GM18526 (cell line): ENCODE results near the gene IPCEF1.

ENCODE experiments used
- POLR2A ChIP-seq: IDR thresholded peaks from 3 replicates; pipeline ENCODE4 v1.6.1; 2011; ENCODE audit not compliant: insufficient read length; ENCODE audit errors: extremely low read depth

IPCEF1 gene

DNA sequence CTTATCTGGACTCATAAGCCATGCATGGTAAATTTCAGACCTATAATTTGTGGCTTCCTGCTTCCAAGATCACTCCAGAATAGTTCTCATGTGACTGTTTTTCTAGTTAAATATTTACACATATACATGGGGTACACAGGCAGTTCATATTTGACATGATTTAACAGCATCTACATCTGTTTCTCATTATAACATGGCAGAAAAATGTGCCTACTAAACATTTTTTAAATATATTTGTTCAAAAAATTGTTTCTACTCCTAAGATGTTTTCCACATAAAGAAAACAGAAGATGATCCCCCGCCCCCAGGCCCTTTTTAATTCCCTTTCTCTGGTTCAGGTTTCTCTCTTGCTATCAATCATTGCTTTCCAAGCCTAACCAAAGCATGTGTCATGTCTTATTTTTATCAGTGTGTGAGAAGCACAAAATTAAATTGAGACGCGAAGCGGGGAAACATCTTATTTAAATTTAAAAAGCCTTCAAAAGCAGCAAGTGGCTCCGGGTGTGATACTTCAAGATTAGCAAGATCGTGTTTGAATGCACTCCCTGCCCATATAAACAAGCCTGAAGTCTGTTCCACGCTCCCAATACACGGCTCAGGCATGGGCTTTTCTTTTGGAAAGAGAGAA lies 37.3 kb downstream of the IPCEF1 start:
- no peak for TF ChIP-seq POLR2A

- no peak for TF ChIP-seq POLR2A
Observed at GRCh38 chr6:154318721-154319120, 37.9 kb downstream of the IPCEF1 start.

DNA sequence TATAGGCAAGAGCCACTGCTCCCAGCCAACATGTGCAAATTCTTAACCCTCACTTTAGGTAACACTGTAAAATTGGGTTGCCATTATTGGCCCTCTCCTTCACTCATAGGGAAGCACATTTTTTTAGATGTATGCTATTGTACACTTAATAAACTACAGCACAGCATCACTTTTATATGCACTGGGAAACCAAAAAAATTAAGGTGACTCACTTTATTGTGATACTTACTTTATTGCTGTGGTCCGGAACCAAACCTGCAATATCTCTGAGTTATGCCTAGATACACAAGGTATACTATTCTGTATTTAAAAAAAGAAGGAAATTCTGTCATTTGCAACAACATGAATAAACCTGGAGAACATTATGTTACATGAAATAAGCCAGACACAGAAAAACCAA lies 40.5 kb downstream of the IPCEF1 start:
- TF ChIP-seq POLR2A: no peak

- TF ChIP-seq POLR2A: no peak
Observed at GRCh38 chr6:154314084-154314483, 42.5 kb downstream of the IPCEF1 start.

GRCh38 chr6:154308986-154309385 lies 47.6 kb downstream of the IPCEF1 start:
- no peak for TF ChIP-seq POLR2A

DNA sequence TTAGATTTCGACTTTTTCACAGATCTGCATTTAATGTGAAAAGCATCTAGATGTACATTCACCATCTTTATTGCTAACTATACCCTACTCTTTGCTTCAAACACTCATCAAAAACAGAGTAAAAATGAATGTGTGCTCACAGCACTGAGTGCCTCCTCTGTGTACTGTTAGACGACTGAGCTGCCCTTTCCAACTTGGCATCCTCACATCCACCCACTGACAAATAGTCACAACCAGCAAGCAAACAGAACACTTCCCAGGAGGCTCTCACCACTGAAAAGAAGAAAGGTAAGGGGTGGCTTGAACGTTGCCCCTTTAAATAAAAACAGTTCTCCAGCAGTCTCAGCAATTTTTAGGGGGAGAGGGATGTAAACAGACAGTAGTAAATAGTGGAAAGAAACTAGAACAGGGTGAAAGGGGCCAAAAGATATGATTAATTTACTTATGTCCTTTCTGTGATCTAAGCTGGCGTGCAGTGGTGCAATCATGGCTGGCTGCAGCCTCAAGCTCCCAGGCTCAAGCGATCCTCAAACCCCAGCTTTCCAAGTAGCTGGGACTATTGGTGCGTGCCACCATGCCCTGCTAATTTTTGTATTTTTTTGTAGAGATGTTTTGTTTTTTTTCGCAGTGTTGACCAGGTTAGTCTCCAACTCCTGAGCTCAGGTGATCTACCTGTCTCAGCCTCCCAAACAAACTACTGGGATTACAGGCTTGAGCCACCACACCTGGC lies 48.7 kb downstream of the IPCEF1 start:
- TF ChIP-seq POLR2A: no peak

GRCh38 chr6:154306696-154307095 lies 49.9 kb downstream of the IPCEF1 start:
- no peak for TF ChIP-seq POLR2A

- TF ChIP-seq POLR2A: no peak
Observed at GRCh38 chr6:154304191-154304590, 52.4 kb downstream of the IPCEF1 start.

DNA sequence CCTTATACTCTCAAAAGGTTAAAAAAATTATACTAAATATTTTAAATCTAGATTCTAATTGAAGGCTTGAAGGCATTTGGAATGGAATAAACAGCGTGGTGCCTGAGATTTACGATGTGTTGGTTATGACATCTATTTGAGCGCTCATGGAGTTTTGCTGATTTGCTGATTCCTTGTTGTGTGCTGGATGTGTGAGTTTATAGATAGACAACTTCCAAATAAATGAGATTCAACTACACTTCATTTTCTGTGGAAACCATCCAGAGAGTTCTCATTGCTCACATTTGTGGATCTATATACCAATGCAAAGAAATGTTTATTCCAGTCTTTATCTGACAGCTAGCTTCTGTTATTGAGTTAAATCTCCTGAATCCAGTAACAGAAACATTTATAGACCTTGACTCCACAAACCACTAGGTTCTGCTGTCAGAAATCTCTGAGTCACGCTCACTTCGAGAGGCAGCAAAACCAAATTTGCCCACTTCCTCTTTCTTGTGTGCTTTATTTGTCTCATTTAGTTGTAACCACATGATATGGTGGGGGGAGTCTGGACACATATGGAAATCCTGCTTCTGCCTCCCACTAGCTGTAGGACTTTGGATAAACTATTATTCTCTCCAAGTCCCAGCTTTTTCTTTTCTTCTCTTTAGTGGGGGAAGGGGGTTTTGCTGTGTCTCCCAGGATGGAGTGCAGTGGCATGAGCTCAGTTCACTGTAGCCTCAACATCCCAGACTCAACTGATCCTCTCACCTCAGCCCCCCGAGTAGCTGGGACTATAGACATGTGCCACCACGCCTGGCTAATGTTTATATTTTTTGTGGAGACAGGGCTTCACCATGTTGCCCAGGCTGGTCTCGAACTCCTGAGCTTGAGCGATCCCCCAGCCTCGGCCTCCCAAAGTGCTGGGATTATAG lies 54.5 kb downstream of the IPCEF1 start:
- TF ChIP-seq POLR2A: no peak

- no peak for TF ChIP-seq POLR2A
Observed at GRCh38 chr6:154301086-154301625, 55.4 kb downstream of the IPCEF1 start.

DNA sequence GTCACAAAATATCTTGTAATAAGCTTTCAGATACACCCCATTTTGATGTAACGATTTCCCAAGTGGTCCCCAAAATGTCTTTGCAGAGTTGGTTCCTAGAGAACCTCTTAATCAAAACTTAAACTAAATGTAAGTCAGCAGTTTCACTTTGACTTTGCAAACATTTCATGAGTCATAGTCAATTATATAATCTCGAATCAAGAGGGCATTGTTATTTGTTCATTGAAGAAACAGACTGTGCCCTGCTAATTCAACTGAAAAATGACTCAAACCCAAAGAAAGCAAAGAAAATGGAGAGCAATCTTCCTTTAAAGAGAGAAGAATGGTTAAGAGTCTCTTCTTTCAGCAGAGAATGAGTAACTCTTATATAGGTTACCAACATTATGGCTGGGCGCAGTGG lies 58.3 kb downstream of the IPCEF1 start:
- no peak for TF ChIP-seq POLR2A

DNA sequence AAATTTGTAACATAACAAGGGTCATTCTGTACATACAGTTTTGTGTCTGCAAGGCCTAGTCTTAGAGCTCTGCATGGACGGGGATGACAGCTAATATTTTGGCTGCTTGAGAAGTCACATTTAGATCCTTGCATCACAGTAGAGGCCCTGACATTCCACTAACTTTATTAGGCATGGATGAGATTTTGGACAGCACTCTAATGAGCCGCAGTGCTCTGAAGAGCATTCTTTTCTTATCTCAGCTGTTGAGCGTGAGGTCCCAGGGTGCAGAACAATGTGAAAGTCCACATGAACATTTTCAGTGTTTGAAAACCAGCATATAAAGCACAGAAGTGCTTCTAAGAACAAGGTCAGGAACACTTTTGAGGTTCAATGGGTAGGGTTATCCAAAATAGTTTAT lies 58.9 kb downstream of the IPCEF1 start:
- TF ChIP-seq POLR2A: no peak

DNA sequence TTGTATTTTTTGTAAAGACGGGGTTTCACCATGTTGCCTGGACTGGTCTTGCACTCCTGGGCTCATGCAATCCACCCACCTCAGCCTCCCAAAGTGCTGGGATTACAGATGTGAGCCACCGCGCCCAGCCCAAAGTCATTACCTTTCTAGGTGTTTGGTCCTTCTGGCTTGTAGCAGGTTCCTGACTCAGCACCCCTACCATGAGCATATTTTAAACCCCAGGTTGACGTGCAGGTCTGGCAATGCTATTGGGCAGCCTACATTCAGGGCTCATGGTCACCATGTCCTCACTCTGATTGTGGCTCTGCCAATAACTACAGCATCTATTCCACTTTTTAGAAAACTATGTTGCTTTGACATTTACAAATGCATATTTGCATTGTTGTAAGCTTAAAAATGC lies 59.4 kb downstream of the IPCEF1 start:
- no peak for TF ChIP-seq POLR2A

DNA sequence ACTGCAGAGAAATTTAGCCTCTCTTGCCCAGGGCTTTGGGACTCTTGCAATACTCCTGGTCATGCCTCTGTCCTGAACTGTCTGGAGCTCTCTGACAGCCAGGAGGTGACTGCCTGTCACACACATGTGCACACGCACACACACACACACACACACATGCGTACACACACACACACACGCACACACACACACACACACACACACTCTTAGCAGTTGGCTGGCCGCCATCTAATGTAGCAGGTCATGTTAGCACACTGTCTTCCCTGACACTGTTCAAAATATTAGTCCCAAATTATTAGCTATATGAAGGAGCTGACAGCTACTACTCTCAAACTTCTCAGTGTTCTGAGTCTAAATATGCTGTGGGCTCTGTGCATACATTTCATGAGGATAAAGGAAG lies 60.9 kb downstream of the IPCEF1 start:
- TF ChIP-seq POLR2A: no peak

GRCh38 chr6:154292855-154293519 lies 63.6 kb downstream of the IPCEF1 start:
- no peak for TF ChIP-seq POLR2A

GRCh38 chr6:154292066-154292465 lies 64.5 kb downstream of the IPCEF1 start:
- TF ChIP-seq POLR2A: no peak
